Stimulated activated CD4-positive, alpha-beta T cell treated with anti-CD3 and anti-CD28 coated beads, Interleukin-1b, Interleukin-23, amount 100 ng/mL, for 1 hour (primary cell): ENCODE measurements around the gene SBF2.
"Not testable (repeated sequence)": the region's sequence is repeated elsewhere in the genome, so short reads cannot be mapped to it uniquely, and the experiment has no call there.

Experiments
- DNase-seq, 2 donors: peaks; one replicate each; pipeline ENCODE4 v3.0.0-alpha.2; 2020; ENCODE audit warnings: low read depth in 2 of 2

SBF2 gene

GRCh38 chr11:10067629-10068300 lies 226.3 kb downstream of the SBF2 start:
- DNase-seq, result no peak

GRCh38 chr11:10066441-10066840 lies 227.6 kb downstream of the SBF2 start:
- no peak for DNase-seq

GRCh38 chr11:10064828-10065227 lies 229.2 kb downstream of the SBF2 start:
- DNase-seq, result no peak

GRCh38 chr11:10058356-10058755 lies 235.7 kb downstream of the SBF2 start:
- DNase-seq, result no peak

- no peak for DNase-seq
These were observed 242.0 kb downstream of the SBF2 start for GRCh38 chr11:10051868-10052586.

- DNase-seq, result no peak
These were observed 243.5 kb downstream of the SBF2 start for GRCh38 chr11:10050561-10050960.

- no peak for DNase-seq
These were observed 244.3 kb downstream of the SBF2 start for GRCh38 chr11:10049756-10050155.

- no peak for DNase-seq
These were observed 245.7 kb downstream of the SBF2 start for GRCh38 chr11:10048350-10048749.

- DNase-seq, result no peak
These were observed 249.4 kb downstream of the SBF2 start for GRCh38 chr11:10044618-10045017.

- DNase-seq, result no peak
These were observed 251.3 kb downstream of the SBF2 start for GRCh38 chr11:10042699-10043098.

GRCh38 chr11:10041748-10042446 lies 252.1 kb downstream of the SBF2 start:
- no peak for DNase-seq

- DNase-seq, result no peak
These were observed 252.7 kb downstream of the SBF2 start for GRCh38 chr11:10041332-10041731.

- no peak for DNase-seq
These were observed 255.3 kb downstream of the SBF2 start for GRCh38 chr11:10038521-10039302.

GRCh38 chr11:10035932-10036331 lies 258.1 kb downstream of the SBF2 start:
- DNase-seq, result not testable (repeated sequence)

GRCh38 chr11:10032935-10033334 lies 261.1 kb downstream of the SBF2 start:
- no peak for DNase-seq

- no peak for DNase-seq
These were observed 263.9 kb downstream of the SBF2 start for GRCh38 chr11:10030122-10030490.

- DNase-seq, result no peak
These were observed 264.5 kb downstream of the SBF2 start for GRCh38 chr11:10029386-10030121.

GRCh38 chr11:10026514-10026913 lies 267.5 kb downstream of the SBF2 start:
- no peak for DNase-seq

GRCh38 chr11:10023212-10023611 lies 270.8 kb downstream of the SBF2 start:
- no peak for DNase-seq

- DNase-seq, result no peak
These were observed 271.3 kb downstream of the SBF2 start for GRCh38 chr11:10022764-10023163.

GRCh38 chr11:10021563-10021962 lies 272.5 kb downstream of the SBF2 start:
- no peak for DNase-seq
